Measurements from ENCODE around the gene GSTM2.
"Not testable (repeated sequence)": the region's sequence is repeated elsewhere in the genome, so short reads cannot be mapped to it uniquely, and the experiment has no call there.

Gene GSTM2

DNA sequence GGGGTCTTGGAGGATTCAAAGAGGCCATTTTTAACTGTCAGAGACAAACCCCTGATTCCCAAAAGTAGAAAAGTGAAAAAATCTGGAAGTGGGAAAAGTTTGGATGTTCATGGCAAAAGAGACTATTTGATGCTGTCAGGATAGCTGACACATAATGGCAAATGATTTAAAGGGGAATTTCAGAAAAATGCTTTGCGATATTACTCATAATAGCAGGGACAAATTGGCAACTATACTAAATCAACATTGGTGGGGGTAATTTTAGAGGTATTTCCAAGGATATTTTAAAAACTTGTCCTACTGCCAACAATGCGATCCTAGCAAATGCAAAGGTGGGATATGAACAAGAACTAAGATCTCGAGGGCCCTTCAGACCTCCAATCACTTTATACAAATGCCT is 17.2 kb upstream of the GSTM2 start:
- DNase-seq: no peak

DNA sequence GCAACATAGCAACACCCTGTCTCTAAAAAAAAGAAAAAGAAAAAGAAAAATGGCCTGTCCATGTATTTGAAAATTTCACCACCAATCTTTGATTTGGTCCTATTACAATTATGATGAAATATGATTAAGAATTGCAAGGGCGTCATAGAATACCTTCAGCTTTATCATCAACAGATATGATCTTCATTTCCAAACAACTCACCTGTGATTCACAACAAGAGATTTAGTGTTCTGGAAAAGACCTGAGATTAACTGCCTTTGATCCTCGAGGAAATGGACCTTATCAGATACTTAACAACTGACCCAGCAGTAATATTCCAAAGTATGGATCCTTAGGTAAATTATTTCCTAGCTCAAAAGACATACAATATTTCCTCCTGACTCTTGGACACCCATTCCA is 15.5 kb upstream of the GSTM2 start:
- DNase-seq: no peak

DNA sequence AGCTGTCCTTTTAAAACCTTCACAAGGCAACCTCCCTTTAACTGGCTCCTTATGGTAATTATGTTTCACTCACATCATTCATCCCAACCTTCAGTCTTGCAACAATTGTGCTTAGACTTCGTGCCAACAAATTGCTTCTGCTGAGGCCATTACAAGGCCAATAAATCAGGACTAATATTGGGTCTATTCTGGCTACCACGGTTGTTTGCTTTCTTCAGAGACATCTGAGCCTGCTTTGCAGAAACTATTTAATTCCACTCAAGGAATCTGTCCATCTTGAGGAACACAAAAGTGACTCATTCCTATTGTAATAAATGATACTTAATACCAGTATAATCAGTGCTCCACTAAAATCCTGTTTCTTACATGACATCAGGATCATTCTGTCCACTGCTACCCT is 14.6 kb upstream of the GSTM2 start:
- no peak for DNase-seq

DNA sequence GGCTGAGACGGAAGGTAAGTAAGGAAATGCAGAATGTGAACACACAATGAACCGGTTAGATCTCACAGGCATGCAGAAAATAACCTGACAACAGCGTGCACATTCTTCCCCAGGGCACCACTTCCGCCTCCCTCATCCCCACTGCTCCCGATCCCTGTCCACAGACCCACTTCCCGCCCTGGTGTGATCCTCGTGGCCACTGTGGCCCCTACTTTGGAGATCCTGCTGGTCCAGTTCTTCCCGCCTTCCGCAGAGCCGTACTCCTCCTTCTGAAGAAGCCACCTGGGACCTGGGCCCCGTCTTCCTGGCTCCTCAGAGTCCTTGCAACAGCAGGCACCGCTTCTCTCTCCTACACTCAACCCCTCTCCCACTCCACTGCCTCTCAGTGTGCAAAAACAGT is 13.3 kb upstream of the GSTM2 start:
- no peak for DNase-seq

DNA sequence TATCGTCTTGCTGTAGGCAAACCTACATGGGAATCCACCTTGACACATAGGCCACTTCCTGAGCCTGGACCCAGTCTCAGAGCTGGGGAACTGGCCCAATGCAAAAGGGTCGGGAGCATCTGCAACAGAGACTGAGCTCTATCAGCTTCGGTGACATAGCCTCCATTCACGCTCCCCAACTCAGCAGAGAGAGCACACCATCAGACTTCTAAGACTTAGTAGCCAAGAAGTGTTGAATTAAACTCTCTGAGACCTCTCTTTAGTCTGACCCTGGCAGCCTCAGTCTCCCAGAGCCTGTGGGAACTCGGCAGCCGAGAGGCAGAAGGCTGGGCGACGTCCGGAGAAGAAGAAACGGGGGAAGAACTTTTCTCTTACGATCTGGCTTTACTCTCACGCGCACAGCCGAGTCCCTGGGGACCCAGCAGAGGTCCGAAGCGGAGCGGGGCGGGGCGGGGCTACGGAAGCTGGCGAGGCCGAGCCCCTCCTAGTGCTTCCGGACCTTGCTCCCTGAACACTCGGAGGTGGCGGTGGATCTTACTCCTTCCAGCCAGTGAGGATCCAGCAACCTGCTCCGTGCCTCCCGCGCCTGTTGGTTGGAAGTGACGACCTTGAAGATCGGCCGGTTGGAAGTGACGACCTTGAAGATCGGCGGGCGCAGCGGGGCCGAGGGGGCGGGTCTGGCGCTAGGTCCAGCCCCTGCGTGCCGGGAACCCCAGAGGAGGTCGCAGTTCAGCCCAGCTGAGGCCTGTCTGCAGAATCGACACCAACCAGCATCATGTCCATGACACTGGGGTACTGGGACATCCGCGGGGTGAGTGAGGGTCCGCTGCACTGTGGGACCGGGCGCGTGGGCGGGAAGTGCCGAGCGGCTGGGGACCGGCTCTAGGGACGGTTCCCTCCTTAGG is 12.0 kb upstream of the GSTM2 start, which contains the start of gene GSTM4:
TSS of gene GSTM4 (plus strand) at position 485 of the 905 bp plus-strand sequence. CDS start at position 776, 291 bp downstream.
- DNase-seq: no peak

DNA sequence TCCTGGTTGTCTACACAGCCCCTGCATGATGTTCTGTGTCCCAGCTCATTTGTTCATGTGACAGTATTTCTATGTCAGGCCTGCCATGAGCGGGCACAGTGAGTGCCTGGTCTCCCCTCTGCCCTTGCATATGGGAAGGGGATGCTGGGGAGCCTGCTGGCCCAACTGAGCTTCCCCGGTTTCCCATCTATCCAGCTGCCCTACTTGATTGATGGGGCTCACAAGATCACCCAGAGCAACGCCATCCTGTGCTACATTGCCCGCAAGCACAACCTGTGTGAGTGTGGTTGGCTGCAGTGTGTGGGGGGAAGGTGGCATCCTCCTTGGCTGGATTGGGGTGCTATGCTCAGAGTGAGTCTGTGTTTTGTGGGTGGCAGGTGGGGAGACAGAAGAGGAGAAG is 10.5 kb upstream of the GSTM2 start:
- no peak for DNase-seq

DNA sequence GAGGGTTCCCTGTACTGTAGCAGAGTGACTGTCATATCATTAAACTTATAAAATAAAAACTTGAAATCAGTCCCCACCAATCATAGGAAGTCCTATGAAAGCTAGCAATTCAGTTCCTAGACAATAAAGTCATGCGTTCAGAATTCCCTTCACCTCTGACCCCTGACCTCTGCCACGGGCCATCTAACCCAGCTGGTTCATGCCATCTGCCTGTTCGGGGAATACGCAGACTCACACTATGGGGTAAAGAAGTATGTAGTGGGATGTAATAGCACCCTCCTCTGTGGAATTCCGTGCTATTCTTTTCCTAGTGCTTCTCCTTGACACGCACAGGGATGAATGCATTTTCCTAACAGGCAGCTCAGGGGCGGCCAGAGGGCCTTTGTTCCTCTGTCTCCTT is 9.9 kb upstream of the GSTM2 start:
- no peak for DNase-seq

DNA sequence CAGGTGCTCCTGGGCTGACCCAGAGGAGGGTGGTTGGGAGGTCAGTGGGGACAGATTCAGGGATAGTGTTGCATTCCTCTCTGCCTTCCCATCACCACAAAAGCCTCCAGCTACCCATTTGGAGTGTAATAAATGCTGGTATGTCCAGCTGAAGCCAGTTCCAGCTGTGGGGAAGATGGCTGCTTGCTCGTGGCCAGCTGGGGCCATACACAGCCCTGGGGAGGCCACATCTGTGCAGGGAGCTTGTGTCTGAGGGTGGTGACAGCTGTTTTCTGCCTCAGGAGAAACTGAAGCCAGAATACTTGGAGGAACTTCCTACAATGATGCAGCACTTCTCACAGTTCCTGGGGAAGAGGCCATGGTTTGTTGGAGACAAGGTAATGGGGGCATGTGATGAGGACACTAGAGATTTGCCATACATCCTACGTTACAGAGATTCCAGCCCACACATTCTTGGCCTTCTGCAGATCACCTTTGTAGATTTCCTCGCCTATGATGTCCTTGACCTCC is 9.3 kb upstream of the GSTM2 start:
- no peak for DNase-seq

DNA sequence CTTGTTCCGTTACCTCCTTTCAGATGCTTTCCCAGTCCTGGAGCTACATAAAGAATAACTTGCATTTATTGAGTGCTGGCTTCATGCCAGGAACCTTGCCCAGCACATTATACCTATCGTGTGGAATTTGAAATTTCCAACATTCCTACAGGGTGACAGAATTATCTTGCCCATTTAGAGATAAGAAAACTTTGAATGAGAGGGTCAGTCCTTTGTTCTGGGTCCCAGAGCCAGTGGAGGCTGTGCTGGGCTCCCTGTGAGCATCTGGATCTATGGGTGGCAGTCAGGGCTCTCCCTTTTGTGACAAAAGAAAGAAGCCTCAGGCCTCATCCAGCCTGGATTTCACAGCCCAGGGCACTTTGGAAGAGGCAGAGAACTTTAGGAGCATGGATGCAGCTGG is 8.7 kb upstream of the GSTM2 start:
- DNase-seq: no peak

DNA sequence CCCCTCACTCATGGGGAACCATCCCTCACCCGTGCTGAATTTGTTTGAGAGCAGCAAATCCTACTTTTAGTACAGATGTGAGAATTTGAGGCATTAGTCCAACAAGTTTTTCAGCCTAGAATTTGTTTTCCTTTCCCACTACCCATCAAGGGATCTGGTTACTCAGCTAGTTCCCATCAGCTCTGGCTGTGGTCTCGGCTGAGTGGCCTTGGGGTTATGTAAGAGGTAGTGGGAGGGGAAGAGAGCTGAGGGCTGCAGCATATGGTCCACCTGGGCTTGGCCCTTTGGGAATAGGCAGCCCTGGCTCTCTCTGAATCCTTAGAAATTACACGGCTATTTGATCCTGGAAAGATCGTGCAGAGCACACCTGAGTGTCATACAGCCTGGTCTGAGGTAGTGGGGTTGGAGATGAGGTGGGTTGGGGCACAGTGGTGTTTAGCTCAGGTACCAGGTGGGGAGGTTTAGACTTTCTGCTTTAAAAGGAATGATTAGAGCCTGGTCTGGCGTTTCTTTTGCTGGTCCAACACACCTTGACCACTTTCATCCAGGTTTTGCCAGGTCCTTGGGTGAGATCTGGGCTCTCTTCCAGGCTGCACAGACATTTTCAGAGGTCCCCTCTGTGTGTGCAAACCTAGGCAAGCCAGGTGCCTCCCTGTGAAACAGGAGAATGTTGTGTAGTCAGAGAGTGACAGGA is 7.7 kb upstream of the GSTM2 start:
- DNase-seq: no peak

DNA sequence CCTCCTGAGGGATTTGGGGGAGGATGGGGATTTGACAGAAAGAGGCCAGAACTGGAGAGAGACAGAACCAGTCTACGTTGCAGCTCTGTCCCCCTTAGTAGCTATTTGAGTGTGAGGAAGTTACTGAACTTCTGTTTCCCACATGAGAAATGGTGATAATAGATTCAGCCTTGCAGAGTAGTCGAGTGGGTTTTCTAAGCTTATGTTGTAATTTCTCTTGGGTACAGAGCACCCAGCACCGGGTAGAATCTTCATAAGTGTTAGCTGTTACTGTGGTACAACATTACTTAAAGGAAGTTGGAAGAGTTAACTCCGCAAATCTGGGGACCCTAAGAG is 7.2 kb upstream of the GSTM2 start:
- not testable (repeated sequence) for DNase-seq

DNA sequence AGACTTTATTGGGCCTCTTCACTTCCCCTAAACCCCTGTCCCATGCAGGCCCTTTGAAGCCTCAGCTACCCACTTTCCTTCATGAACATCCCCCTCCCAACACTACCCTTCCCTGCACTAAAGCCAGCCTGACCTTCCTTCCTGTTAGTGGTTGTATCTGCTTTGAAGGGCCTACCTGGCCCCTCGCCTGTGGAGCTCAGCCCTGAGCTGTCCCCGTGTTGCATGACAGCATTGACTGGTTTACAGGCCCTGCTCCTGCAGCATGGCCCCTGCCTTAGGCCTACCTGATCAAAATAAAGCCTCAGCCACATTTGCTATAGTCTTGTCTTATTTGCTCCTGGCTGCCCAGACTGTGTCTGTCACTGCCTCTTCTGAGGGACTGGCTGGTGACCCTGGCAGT is 6.5 kb upstream of the GSTM2 start:
- DNase-seq: no peak

DNA sequence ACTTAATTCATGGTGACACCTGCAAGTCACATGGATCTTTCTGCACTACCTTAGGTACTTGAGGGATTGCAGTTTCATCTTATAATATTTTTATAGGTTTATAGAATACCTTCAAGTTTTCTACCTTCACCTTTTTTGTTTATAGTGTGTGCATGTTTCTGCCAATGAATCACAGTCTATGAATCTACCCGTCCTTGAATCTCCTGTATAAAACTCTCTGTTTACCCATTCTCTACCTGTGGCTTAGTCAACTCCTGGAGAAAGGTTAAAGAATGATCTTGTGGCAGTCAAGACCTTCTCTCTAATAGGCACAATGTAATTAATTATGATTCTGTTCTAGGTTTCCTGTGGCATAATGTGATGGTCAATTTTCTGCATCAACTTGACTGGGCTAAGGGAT is 3.2 kb upstream of the GSTM2 start:
- DNase-seq: no peak

DNA sequence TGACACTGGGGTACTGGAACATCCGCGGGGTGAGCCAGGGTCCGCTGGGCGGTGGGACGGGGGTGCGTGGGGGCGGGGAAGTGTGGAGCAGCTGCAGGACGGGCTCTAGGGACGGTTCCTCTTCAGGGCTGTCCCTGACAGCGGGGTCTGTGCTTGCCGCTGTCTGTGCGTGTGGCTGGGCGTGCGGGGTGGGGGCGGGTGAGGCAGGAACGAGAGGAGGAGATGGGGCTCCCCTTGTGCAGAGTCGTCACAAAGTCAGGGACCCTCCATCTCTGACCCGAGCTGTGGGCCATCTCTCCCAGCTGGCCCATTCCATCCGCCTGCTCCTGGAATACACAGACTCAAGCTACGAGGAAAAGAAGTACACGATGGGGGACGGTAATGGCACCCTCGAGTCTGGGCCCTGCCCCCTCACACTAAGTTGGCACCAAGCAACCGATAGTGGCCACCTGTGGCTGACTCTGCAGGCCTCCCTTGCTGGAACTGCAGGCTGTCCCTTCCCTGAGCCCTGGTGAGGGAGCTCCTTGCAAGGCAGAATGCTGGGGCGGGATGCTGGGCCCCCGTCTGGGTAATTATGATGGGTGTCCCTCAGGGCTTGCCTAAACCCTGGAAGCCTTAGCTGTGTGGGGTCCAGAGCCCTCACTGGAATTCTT is 392 bp downstream of the GSTM2 start:
- no peak for DNase-seq

DNA sequence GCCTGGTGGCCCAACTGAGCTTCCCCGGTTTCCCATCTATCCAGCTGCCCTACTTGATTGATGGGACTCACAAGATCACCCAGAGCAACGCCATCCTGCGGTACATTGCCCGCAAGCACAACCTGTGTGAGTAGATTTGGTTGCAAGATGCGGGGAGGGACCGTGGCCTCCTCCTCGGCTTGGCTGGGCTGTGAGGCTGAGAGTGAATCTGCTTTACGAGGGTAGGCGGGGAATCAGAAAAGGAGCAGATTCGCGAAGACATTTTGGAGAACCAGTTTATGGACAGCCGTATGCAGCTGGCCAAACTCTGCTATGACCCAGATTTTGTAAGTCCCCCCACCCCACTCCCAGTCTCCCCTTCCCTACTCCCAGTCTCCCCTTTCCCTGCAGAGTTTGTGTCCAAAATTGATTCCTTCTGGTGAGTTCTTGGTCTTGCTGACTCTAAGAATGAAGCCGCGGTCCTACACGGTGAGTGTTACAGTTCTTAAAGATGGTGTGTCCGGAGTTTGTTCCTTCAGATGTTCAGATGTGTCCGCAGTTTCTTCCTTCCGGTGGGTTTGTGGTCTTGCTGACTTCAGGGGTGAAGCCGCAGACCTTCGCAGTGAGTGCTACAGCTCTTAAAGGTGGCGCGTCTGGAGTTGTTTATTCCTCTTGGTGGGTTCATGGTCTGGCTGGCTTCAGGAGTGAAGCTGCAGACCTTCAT is 1.5 kb downstream of the GSTM2 start:
- no peak for DNase-seq

DNA sequence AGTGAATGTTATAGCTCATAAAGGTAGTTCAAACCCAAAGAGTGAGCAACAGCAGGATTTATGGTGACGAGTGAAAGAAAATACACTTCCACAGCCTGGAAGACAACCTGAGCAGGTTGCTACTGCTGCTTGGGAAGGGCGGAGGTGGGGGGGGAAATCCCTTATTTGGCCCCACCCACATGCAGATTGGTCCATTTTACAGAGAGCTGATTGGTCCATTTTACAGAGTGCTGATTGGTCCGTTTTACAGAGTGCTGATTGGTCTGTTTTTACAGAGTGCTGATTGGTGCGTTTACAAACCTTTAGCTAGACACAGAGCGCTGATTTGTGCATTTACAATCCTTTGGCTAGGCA is 2.1 kb downstream of the GSTM2 start:
- not testable (repeated sequence) for DNase-seq

DNA sequence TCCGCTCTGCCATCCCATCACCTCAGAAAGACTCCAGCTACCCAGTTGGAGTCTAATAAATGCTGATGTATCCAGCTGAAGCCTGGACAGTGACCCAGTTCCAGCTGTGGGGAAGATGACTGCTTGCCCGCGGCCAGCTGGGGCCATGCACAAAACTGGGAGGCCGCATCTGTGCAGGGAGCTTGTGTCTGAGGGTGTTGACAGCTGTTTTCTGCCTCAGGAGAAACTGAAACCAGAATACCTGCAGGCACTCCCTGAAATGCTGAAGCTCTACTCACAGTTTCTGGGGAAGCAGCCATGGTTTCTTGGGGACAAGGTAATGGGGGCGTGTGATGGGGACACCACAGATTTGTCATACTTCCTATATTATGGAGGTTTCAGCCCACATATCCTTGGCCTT is 3.2 kb downstream of the GSTM2 start:
- no peak for DNase-seq

DNA sequence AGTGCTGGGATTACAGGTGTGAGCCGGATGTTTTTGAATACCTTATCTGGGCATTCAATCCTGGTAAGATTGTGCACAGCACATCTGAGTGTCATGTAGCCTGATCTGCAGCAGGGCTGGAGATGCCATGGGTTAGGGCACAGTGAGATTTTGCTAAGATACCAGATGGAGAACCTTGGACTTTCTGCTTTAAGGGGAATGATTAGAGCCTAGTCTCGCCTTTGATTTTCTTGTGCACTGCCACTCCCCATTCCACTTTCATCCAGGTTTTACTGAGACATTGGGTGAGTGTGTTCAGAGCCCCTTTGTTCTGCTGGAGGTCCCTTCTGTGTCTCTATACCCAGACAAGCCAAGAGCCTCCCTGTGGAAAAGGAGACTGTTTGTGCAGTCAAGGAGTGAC is 6.0 kb downstream of the GSTM2 start:
- DNase-seq: not testable (repeated sequence)

DNA sequence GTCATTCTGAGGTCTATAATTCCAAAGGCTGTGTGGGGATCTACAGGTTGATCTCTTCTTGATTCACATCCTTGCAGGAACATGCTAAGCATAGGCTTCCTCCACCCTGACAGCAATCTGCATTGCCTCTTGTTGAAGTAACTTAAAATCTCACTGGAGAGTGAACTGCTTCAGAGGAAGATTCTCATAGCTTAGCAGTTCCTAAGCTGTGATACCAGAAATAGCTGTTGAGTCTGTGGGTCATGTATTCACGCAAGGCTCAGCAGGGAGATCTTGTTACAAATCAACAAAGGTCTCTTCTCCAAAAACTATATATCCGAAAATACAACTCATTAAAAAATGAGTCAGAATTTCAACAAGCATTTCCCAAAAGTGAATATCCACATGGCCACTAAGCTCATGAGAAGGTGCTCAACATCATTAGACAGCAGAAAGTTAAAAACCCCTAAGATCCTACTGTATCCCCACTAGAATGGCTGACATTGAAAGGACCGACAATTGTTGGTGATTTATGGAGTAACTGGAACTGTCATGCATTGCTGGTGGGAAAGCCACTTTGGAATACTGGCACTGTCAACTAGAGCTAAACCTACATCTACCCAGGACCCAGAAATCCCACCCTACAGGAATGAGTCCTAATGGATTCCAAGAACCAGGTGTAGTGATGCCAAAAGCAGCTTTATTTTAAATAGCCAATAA is 9.0 kb downstream of the GSTM2 start:
- DNase-seq: not testable (repeated sequence)

DNA sequence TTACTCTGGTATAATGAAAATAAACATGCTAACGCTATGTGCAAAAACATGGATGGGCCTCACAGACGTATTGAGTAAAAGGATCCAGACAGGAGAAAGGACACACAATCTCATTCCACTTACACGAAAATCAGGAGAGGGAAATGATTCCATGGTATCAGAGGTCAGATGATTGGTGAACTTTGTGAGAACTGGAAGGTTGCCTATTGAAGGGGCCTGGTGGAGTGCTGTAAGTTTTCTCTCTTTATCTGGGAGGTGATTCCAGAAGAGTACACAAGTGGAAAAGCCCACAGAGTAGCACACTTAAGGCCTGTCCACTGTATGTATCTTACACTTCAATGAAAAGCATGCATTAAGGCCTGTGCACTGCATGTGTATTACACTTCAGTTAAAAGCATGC is 9.6 kb downstream of the GSTM2 start:
- no peak for DNase-seq

DNA sequence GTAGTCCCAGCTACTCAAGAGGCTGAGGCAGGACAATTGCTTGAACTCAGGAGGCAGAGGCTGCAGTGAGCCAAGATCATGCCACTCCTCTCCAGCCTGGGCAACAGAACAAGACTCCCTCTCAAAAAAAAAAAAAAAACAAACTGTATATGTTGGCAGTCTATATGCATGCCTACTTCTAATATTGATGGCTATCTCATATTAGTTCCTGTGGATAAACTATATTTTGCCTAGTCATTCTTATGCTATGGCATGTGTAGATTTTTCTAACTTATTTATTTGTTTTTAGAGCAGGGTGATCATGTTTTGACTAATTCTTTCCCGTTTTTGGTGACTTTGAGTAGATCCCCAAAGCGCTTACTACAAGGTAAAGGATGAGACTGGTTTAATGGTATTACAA is 10.8 kb downstream of the GSTM2 start:
- DNase-seq: not testable (repeated sequence)

DNA sequence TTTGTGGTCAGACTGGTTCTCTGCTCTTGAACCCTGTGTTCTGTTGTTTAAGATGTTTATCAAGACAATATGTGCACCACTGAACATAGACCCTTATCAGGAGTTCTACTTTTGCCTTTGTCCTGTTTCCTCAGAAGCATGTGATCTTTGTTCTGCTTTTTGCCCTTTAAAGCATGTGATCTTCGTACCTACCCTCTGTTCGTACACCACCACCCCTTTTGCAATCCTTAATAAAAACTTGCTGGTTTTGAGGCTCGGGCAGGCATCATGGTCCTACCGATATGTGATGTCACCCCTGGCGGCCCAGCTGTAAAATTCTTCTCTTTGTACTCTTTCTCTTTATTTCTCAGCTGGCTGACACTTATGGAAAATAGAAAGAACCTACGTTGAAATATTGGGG is 16.9 kb downstream of the GSTM2 start:
- DNase-seq: not testable (repeated sequence)

DNA sequence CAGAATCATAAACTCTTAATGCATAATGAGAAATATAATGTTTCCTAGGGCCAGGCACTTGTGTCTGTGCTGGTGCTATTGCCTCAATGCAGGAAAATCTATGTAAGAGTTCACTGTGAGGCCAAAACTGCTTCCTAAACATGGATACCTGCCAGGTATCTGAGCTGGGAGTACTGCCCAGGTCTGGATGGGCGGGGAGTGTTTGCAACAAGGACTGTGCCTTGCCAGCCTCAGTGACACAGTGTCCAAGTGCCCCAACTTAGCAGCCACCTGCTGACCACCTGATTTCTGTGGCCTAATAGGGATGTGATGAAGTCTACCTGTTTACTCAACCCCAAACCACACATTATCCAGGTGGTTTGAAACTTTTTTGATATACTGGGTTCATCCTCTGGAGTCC is 17.5 kb downstream of the GSTM2 start:
- not testable (repeated sequence) for DNase-seq

Data from NCI-H1417 treated with DMSO at 0.1 percent for 48 hours (cell line).